ENCODE data around the gene CLSTN2.

CLSTN2 gene

DNA sequence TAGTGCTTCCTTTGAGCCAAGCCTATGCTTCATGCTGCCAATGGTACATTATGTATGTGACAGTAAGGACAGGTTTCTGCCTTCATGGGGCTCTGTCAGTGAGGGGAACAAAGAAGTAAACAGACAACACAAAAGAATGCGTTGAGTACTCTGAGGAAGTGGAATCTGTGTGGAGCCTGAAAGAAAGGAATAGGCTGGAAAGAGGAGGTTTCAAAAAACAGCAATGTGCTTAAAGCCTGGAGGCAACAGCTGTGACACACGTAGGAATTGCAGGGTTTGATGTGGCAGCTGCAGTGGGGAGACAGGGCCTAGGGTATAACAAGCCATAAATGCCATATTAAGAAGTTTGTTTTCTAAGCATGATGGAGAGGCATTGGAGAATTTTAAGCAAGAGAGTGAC, 316.7 kb downstream of the CLSTN2 start:
- Histone ChIP-seq H3K27ac (ENCODE audit: low read depth, low read length) (no peak overlapping the region), H3K27me3 (ENCODE audit: control insufficient read depth, insufficient read depth, low read length) (no peaks in the 10 kb centered on the region), H3K4me1 (ENCODE audit: control insufficient read depth, insufficient read depth, low read length) (no peaks in the 10 kb centered on the region), H3K4me3 (ENCODE audit: low read length) (no peak overlapping the region), H3K36me3 (ENCODE audit: control insufficient read depth, insufficient read depth, low read length) (no peaks in the 10 kb centered on the region), H3K9ac (ENCODE audit: low read length) (no peak overlapping the region)

GRCh38 chr3:140252812-140253656, 318.0 kb downstream of the CLSTN2 start:
- no peak overlapping the region for H3K27ac ChIP-seq (ENCODE audit: low read depth, low read length)
- H3K36me3 ChIP-seq (ENCODE audit: control insufficient read depth, insufficient read depth, low read length): no peaks in the 10 kb centered on the region
- H3K9ac ChIP-seq (ENCODE audit: low read length): no peak overlapping the region
- H3K27me3 ChIP-seq (ENCODE audit: control insufficient read depth, insufficient read depth, low read length): no peaks in the 10 kb centered on the region
- no peak overlapping the region for H3K4me3 ChIP-seq (ENCODE audit: low read length)
- no peaks in the 10 kb centered on the region for H3K4me1 ChIP-seq (ENCODE audit: control insufficient read depth, insufficient read depth, low read length)

DNA sequence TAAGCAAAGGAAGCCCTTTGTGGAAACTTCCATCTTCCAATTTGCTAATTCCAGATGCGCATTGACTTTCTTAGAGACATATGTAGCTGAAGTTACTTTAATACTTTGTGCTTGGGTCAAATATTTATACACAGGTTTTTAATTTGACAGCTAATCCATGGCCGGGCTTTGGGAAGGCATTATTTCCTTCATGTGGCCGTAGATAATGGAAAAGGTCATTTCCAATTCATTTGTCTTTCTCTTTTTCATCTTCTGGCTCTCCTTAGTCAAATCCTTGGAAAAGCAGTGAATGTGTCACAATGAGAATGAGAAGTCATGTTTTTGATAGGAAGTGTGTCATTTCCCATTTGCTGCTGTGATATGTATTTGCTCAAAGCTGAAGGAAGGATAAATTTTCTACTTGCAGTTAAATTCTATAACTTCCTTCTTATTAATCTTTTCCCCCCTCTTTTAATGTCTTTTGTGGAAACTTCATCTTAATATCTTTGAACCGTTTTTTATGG, 323.3 kb downstream of the CLSTN2 start:
- no peaks in the 10 kb centered on the region for H3K27me3 ChIP-seq (ENCODE audit: control insufficient read depth, insufficient read depth, low read length)
- H3K9ac ChIP-seq (ENCODE audit: low read length): no peak overlapping the region

GRCh38 chr3:140265302-140265701, 330.3 kb downstream of the CLSTN2 start:
- no peaks in the 10 kb centered on the region for H3K4me1 ChIP-seq (ENCODE audit: control insufficient read depth, insufficient read depth, low read length)
- no peak overlapping the region for H3K9ac ChIP-seq (ENCODE audit: low read length)
- H3K27me3 ChIP-seq (ENCODE audit: control insufficient read depth, insufficient read depth, low read length): no peaks in the 10 kb centered on the region
- no peak overlapping the region for H3K4me3 ChIP-seq (ENCODE audit: low read length)
- no peaks in the 10 kb centered on the region for H3K36me3 ChIP-seq (ENCODE audit: control insufficient read depth, insufficient read depth, low read length)
- H3K27ac ChIP-seq (ENCODE audit: low read depth, low read length): no peak overlapping the region

More for the DNA sequence above, 323.3 kb downstream of the CLSTN2 start:
- Histone ChIP-seq H3K27ac (ENCODE audit: low read depth, low read length) (no peak overlapping the region), H3K4me1 (ENCODE audit: control insufficient read depth, insufficient read depth, low read length) (no peaks in the 10 kb centered on the region), H3K36me3 (ENCODE audit: control insufficient read depth, insufficient read depth, low read length) (no peaks in the 10 kb centered on the region), H3K4me3 (ENCODE audit: low read length) (no peak overlapping the region)

GRCh38 chr3:140268103-140268502, 333.1 kb downstream of the CLSTN2 start:
- Histone ChIP-seq H3K36me3 (ENCODE audit: control insufficient read depth, insufficient read depth, low read length) (no peaks in the 10 kb centered on the region), H3K9ac (ENCODE audit: low read length) (no peak overlapping the region), H3K27ac (ENCODE audit: low read depth, low read length) (no peak overlapping the region), H3K27me3 (ENCODE audit: control insufficient read depth, insufficient read depth, low read length) (no peaks in the 10 kb centered on the region), H3K4me3 (ENCODE audit: low read length) (no peak overlapping the region), H3K4me1 (ENCODE audit: control insufficient read depth, insufficient read depth, low read length) (no peaks in the 10 kb centered on the region)

- H3K27ac ChIP-seq (ENCODE audit: low read depth, low read length): no peak overlapping the region
- no peaks in the 10 kb centered on the region for H3K36me3 ChIP-seq (ENCODE audit: control insufficient read depth, insufficient read depth, low read length)
- no peaks in the 10 kb centered on the region for H3K4me1 ChIP-seq (ENCODE audit: control insufficient read depth, insufficient read depth, low read length)
- no peak overlapping the region for H3K9ac ChIP-seq (ENCODE audit: low read length)
- no peaks in the 10 kb centered on the region for H3K27me3 ChIP-seq (ENCODE audit: control insufficient read depth, insufficient read depth, low read length)
- no peak overlapping the region for H3K4me3 ChIP-seq (ENCODE audit: low read length)
These were observed 333.6 kb downstream of the CLSTN2 start for GRCh38 chr3:140268610-140269009.

DNA sequence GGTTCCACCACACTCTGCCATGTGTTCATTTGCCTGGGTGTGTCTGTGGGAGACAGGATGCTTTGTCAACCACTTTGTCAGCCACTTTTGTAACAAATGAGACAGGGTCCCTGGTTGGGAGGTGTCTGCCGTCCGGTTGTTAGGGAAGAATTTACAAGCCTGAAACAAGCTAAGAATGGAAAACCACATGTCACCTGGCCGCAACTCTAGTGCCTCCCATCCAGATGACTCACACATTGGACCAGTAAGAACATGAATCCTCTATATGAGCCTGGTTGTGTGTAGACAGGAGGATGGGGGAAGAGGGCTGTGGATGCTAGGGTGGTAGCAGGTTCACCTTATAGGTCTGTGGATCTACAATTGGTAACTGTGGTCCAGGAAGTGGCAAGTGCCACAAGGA, 335.3 kb downstream of the CLSTN2 start:
- Histone ChIP-seq H3K36me3 (ENCODE audit: control insufficient read depth, insufficient read depth, low read length) (no peaks in the 10 kb centered on the region), H3K27me3 (ENCODE audit: control insufficient read depth, insufficient read depth, low read length) (no peaks in the 10 kb centered on the region), H3K27ac (ENCODE audit: low read depth, low read length) (no peak overlapping the region), H3K4me1 (ENCODE audit: control insufficient read depth, insufficient read depth, low read length) (no peaks in the 10 kb centered on the region), H3K4me3 (ENCODE audit: low read length) (no peak overlapping the region), H3K9ac (ENCODE audit: low read length) (no peak overlapping the region)

GRCh38 chr3:140273542-140274195, 338.7 kb downstream of the CLSTN2 start:
- H3K4me3 ChIP-seq (ENCODE audit: low read length): no peak overlapping the region
- H3K27me3 ChIP-seq (ENCODE audit: control insufficient read depth, insufficient read depth, low read length): no peaks in the 10 kb centered on the region
- no peaks in the 10 kb centered on the region for H3K4me1 ChIP-seq (ENCODE audit: control insufficient read depth, insufficient read depth, low read length)
- H3K27ac ChIP-seq (ENCODE audit: low read depth, low read length): no peak overlapping the region
- no peak overlapping the region for H3K9ac ChIP-seq (ENCODE audit: low read length)
- no peaks in the 10 kb centered on the region for H3K36me3 ChIP-seq (ENCODE audit: control insufficient read depth, insufficient read depth, low read length)

- Histone ChIP-seq H3K4me1 (ENCODE audit: control insufficient read depth, insufficient read depth, low read length) (no peaks in the 10 kb centered on the region), H3K4me3 (ENCODE audit: low read length) (no peak overlapping the region), H3K36me3 (ENCODE audit: control insufficient read depth, insufficient read depth, low read length) (no peaks in the 10 kb centered on the region), H3K27me3 (ENCODE audit: control insufficient read depth, insufficient read depth, low read length) (no peaks in the 10 kb centered on the region), H3K27ac (ENCODE audit: low read depth, low read length) (no peak overlapping the region), H3K9ac (ENCODE audit: low read length) (no peak overlapping the region)
These were observed 339.4 kb downstream of the CLSTN2 start for GRCh38 chr3:140274429-140274828.

GRCh38 chr3:140276703-140277102, 341.7 kb downstream of the CLSTN2 start:
- H3K4me1 ChIP-seq (ENCODE audit: control insufficient read depth, insufficient read depth, low read length): no peaks in the 10 kb centered on the region
- H3K36me3 ChIP-seq (ENCODE audit: control insufficient read depth, insufficient read depth, low read length): no peaks in the 10 kb centered on the region
- H3K4me3 ChIP-seq (ENCODE audit: low read length): no peak overlapping the region
- no peak overlapping the region for H3K9ac ChIP-seq (ENCODE audit: low read length)
- no peak overlapping the region for H3K27ac ChIP-seq (ENCODE audit: low read depth, low read length)
- H3K27me3 ChIP-seq (ENCODE audit: control insufficient read depth, insufficient read depth, low read length): no peaks in the 10 kb centered on the region

DNA sequence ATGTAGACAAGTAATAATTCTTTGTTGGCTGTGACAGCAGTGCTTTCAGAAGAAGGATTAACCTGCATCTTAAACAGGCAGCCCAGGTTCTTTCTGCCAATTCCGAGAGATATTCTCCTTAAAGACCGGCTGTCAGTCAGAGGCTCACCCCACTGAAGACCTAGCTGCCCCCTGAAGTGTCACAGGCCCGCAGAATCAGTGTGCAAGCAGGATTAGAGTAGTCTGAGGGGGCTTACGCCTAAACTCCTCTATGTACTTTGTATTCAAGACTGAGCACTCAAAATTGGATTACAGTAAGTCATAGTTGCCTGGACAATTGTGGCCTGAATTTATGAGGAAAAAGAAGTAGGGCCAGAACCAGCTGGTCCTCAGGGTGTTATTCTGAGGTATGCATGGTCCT, 342.9 kb downstream of the CLSTN2 start:
- Histone ChIP-seq H3K36me3 (ENCODE audit: control insufficient read depth, insufficient read depth, low read length) (no peaks in the 10 kb centered on the region), H3K9ac (ENCODE audit: low read length) (no peak overlapping the region), H3K4me3 (ENCODE audit: low read length) (no peak overlapping the region), H3K27ac (ENCODE audit: low read depth, low read length) (no peak overlapping the region), H3K27me3 (ENCODE audit: control insufficient read depth, insufficient read depth, low read length) (no peaks in the 10 kb centered on the region), H3K4me1 (ENCODE audit: control insufficient read depth, insufficient read depth, low read length) (no peaks in the 10 kb centered on the region)

DNA sequence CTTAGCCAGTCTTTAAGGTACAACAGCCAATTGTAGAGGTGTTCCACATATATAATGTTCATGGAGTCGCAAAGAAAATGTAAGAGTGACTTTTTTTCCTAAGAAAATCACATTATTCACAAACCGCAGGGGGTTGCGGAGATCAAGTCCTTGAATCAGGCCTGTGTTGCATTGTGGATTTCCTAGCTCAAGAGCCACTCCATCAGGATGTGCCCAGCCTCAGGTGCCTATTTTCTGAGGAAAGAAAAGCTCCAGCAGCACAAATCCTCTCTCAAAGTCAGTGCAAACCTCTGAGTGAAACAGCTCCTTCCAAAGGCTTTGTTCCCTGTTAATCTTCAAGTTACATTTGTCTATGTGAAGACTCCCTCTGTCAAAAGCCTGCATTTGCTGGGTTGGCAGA, 349.4 kb downstream of the CLSTN2 start:
- H3K9ac ChIP-seq (ENCODE audit: low read length): no peak overlapping the region
- H3K4me3 ChIP-seq (ENCODE audit: low read length): no peak overlapping the region
- H3K27me3 ChIP-seq (ENCODE audit: control insufficient read depth, insufficient read depth, low read length): no peaks in the 10 kb centered on the region
- no peaks in the 10 kb centered on the region for H3K36me3 ChIP-seq (ENCODE audit: control insufficient read depth, insufficient read depth, low read length)
- H3K27ac ChIP-seq (ENCODE audit: low read depth, low read length): no peak overlapping the region
- no peaks in the 10 kb centered on the region for H3K4me1 ChIP-seq (ENCODE audit: control insufficient read depth, insufficient read depth, low read length)

All from rectal smooth muscle tissue (tissue), 1 donor.